Measurements from ENCODE around the gene TEX19.

DNA sequence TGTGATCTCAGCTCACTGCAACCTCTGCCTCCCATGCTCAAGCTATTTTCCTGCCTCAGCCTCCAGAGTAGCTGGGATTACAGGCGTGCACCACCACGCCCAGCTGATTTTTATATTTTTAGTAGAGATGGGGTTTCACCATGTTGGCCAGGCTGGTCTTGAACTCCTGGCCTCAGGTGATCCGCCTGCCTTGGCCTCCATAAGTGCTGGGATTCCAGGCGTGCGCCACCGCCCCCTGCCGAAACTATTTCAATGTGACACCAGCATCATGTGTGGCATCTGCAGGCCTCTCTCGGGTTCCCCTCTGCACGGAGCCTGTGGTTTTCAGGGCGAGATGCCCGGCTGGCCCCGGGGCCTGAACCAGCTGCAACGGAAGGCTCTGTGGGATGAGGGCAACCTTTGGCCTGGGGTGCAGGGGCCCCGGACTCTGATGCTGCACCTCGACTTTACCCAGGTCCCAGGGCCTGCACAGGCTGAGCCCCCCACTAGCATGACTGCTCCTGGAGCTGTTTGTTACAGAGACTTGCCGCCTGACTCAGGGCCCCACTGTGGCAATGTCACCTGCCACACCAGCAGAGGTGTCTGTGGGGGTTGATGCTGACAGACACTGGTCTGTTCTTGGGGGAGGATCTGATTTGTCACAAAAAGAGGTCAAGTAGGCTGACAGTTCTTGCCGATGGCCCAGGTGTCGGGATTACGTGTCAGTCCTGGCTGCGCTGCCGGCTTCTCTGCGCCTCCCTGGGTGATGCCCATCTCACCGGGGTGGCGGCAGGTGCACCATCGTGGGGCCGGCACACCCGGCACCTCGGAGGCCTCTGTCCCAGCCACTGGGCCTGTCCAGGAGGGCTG lies 8.6 kb upstream of the TEX19 start:
- no peak for TF ChIP-seq YY1 (IDR thresholded peaks at IDR 0.05; ENCODE audit: low read depth)
- no peak for TF ChIP-seq CEBPB (IDR thresholded peaks at IDR 0.05)

All from Ishikawa (cell line).